Stimulated activated CD4-positive, alpha-beta T cell treated with anti-CD3 and anti-CD28 coated beads, Interleukin-2, amount 100 ng/mL, for 48 hours (primary cell): ENCODE results near the gene PLK3.
A peak's percentile ranks its signal among the peaks of the same experiment; 100 is the strongest.
"Not testable (repeated sequence)": the region's sequence is repeated elsewhere in the genome, so short reads cannot be mapped to it uniquely, and the experiment has no call there.

Experiments used
- DNase-seq, 2 donors: peaks; one replicate each; pipeline ENCODE4 v3.0.0-alpha.2; 2020

PLK3 gene

DNA sequence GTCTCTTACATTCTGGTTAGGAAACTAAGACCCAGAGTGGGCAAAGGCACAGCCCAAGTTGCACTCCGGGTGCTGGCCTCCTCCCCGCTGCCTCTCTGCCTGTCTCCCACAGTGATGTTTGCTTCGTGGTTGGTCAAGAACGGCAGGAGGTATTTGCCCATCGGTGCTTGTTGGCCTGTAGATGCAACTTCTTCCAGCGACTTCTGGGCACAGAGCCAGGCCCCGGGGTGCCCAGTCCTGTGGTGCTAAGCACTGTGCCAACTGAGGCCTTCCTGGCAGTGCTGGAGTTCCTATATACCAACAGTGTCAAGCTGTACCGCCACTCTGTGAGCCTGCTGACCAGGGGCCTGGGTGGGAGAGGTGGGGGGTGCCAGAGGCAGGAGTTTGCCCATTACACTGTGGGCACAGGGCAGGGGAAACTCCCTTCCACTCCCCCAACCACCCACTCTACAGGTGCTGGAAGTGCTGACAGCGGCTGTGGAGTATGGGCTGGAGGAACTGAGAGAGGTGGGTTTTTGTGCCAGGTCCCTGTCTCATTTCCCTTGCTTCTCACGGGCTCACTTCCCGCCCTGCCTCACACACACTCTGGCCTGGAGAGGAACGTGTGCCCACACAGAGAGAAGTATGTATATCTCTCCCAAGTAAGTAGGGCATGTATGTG lies 10.1 kb downstream of the PLK3 start:
- no peak for DNase-seq

DNA sequence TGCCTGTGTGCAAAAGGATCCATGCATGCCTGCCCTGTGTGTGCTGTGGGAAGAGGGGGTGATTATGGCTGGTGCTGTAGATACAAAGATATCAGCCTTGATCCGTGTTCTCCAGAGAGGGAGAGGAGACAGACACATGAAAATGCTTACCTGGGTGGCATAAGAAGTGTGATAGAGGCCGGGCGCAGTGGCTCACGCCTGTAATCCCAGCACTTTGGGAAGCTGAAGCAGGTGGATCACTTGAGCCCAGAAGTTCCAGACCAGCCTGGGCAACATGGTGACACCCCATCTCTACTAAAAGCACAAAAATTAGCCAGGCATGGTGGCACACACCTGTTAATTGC lies 10.6 kb downstream of the PLK3 start:
- DNase-seq = not testable (repeated sequence)

DNA sequence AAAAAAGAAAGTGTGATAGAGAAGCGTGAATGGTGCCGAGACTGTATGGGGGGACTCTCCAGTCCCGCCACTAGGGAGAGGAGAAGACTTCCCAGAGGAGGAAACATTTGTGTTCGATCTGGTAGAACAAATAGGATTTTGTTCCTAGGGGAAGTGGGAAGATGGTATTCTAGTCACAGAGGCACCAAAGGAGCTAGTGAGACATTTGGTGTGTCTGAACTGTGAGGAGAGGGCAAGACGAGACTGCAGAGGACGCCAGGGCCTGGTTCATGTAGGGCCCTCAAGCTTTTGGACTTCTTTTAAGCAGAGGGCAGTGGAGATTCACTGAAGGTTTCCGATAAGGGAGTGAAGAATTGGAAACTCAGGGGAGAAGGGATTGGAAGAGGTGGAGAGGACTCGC lies 11.1 kb downstream of the PLK3 start:
- no peak for DNase-seq

DNA sequence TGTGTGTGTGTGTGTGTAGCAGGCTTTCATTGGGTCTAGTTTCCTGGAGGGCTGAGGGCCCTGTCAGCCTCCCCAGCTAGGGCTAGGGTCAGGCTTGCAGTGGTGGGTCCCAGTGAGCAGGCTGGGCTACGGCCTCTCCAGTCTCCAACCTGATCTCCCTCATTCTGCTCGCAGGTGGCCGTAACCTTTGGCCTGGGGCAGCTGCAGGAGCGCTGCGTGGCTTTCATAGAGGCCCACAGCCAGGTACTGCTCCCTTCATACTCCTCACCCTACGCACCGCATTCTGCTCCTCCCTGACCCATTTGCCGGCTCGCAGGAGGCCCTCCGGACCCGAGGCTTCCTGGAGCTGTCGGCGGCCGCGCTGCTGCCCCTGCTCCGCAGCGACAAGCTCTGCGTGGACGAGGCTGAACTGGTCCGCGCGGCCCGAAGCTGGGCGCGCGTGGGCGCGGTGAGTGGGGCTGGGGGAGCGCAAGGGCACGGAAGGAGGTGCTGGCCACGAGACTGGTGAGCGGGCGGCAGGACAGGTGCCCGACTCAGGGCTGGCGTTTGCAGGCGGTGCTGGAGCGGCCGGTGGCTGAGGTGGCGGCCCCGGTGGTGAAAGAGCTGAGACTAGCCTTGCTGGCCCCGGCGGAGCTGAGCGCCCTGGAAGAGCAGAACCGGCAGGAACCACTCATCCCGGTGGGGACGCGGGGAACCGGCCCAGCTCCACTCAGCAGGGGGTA lies 12.8 kb downstream of the PLK3 start:
- no peak for DNase-seq

DNA sequence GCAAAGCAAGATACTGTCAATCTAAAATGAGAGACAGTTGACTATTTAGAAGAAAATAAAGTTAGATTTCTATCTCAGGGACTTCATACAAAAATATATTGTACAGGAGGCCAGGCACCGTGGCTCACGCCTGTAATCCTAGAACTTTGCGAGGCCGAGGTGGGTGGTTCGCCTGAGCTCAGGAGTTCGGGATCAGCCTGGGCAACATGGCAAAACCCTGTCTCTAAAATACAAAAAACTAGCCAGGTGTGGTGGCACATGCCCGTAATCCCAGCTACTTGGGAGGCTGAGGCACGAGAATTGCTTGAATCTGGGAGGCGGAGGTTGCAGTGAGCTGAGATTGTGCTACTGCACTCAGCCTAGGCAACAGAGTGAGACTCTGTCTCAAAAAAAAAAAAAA lies 15.7 kb downstream of the PLK3 start:
- not testable (repeated sequence) for DNase-seq

DNA sequence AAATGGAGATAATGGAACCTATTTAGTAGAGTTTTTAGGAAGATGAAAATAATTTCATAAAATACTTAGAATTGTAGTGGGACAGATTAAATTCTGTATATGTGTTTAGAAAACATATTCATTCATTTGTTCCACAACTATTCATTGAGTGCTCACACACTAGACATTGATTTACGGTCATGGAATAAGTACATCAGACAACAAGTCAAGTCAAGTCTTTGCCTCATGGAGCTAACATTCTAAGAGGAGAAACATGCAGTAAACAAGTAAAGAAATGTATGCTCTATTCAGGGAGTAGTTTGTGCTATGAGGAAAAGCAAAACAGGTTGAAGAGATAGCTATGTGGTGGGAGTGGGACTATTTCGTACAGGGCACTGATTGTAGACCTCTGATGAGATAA lies 17.1 kb downstream of the PLK3 start:
- DNase-seq = no peak

DNA sequence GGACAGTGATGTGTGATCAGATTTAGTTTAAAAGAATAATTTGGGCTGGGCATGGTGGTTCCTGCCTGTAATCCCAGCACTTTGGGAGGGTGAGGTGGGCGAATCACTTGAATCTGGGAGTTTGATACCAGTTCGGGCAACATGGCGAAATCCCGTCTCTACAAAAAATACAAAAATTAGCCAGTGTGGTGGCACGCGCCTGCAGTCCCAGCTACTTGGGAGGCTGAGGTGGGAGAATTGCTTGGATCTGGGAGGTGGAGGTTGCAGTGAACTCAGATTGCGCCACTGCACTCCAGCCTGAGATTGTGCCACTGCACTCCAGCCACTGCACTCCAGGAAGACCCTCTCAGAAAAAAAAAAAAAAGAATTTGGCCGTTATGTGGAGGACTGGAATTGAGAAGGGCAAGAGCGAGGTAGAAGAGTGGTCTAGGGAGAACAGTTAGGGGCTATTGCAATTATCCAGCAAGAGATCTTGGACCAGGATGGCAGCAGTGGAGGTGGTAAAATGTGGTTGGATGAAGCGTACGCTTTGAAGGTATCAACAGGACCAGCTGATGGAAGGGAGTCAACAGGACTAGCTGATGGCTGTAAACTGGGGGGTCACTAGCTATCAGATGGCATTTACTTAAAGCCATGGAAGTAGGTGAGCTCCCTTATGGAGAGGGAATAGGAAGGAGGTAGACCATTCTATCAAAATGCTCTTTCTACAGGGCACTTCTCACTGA lies 17.8 kb downstream of the PLK3 start:
- DNase-seq = no peak

DNA sequence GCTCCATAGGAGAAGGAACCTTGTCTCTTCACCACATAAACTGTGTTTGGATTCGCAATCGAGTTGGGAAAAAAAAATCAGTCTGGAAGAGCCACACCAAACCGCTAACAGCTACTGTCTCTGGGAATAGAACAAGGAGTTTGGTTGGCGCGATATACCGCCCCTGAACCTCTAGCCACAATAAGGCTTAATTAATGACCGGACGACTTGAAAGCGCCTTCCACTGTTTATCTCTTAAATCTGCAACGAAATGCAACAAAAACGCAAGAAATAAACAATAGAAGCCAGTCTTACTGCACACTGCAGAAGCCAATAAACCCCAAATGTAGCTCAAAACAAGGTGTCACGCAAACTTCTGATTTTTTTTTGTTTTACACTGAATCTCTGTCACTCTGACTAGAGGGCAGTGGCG lies 19.0 kb downstream of the PLK3 start:
- no peak for DNase-seq

DNA sequence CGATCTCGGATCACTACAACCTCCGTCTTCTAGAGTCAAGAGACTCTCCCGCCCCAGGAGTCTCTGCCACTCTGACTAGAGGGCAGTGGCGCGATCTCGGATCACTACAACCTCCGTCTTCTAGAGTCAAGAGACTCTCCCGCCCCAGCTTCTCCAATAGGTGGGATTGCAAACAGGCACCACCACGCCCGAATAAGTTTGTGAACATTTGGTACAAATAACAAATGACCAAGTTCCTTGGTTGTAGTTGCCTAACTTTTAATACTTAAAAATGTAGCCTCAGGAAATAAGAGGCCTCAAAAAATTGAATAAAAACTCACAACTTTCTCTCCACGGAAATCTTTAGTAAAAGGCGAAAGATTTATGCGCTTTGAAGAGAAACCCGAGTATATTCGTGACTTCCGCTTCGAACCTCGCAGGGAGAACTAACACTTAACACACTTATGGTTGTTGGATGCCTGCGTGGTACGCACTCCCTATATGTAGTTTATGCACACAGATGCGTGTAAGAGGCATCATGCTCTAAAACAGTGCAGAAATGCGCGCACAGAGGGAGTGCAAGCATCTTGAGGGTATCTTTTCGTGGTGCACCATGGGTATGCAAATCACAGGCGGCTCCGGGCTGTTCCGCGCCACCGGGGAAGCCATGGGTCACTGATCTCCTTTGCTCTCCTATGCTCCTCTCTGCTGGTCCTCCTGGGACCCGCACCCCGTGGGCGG lies 19.6 kb downstream of the PLK3 start:
- peak; percentile 75 to 79 for DNase-seq

DNA sequence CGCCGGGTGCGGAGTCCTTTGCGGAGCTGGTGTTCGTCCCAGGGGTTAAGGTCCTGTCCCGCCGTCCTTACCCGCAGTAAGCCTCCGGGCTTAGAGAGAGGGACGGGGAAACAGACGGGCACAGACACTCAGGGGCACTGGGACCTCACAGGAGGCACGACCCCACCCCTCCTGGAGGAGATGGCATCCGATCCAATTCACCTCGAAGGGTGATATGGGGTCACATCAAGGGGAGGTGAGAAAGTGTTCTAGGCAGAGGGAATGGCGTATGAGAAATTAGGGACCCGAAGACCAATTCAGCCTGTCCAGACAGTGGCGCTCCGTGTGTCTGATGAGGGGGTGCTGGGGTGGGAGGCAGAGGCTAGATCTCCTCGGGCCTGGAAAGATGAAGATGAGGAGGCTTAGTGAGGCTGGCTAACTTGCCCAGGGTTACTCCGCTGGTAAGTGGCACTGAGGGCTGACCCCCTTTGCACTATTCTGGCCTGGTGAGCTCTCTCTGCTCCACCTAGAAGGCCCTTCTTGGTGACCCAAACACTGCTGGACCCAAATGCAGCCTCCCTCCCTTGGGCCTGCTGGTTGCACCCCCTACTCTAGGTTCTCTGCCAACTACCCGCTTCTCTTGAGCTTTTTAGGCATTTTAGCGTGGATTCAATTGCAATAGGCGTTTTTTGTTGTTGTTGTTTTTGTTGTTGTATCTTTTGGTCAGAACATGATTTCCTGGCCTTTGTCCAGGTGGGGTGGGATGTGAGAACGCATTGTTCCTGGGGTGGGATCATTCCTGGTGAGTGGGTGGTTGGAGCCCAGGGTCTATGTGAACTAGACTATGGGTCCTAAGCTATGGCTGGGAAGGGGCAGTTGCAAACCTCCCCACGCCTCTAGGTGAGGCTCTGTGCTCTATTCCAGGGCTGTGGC lies 20.4 kb downstream of the PLK3 start:
- DNase-seq = no peak

DNA sequence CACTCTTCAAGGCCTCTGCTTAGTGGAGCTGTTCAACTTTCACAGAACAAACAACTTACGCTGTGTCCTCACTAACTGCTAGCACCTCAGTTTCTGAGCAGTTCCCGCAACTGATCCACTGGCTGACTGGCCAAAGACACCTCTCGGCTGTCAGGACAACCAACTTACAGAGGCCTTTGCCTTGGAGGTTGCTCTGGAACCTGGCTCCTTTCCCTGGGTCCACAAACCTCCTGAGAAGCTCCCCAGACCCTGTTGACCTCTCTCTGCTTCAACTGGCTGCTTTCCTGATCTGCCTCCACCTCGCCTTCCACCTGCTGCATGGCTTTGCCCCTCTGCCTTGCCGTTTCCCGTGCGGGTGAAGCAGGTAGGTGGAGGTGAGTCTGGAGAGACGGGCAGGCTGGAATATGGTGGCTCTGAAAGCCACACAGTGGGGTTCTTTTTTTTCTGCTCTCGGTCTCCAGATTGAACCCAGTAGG lies 21.1 kb downstream of the PLK3 start:
- DNase-seq = no peak

DNA sequence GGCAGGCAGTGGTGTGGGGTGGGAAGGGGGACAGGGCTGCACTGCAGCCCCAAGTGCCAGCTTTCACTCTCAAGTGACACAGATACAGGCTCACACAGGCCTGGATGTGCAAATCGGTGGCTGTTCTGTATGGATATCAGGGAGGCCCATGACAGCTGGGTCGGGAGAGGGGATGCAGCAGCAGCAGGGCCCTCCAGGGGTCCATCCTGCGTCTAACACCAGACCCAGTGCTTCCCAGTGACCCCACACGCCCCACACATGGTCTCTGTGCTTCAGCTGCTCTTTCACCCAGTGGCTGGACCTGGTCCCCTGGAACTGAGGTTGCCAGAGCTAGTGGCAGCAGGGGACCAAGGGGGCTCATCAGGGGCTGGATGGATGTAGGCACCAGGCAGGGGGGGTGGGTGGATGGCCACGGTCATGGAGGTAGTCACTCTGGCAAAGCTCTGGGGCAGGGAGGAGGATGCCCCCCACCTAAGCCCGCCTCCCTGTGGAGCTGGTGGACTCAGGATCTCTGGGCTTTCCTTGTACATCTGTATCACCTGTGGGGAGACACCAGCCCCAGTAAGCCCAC lies 22.0 kb downstream of the PLK3 start:
- no peak for DNase-seq

DNA sequence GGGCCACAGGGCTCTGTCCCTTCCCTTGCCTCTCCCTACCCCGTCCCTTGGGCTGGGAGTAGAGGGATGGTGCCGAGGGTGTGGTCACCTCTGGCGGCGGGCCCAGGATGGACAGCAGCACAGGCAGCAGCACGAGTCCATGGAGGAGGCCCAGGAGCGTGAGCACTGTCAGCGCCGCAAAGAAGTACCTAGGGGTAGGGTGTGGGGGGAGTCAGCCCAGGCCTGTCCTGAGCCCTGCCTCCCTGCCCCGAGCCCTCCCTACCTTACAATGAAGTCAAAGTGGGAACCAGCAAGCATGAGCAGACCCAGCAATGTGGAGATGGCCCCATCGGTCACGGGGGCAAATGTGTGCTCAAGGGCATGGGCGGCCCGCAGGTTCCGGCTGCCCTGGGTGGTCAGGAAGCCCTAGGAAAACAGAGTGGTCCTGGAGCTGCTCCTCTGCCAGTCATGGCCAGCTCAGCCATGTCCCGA lies 22.8 kb downstream of the PLK3 start:
- no peak for DNase-seq

DNA sequence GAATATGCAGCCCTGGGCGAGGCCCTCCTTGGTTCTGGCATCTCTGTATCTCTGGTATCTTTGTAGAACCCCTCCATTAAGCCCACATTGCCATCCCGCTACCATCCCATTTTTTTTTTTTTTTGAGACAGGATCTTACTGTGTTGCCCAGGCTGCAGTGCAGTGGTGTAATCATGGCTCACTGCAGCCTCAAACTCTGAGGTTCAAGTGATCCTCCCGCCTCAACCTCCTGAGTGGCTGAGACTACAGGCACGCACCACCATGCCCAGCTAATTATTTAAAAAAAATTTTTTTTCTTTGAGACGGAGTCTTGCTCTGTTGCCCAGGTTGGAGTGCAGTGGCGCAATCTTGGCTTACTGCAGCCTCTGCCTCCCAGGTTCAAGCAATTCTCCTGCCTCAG lies 24.2 kb downstream of the PLK3 start:
- DNase-seq = not testable (repeated sequence)

DNA sequence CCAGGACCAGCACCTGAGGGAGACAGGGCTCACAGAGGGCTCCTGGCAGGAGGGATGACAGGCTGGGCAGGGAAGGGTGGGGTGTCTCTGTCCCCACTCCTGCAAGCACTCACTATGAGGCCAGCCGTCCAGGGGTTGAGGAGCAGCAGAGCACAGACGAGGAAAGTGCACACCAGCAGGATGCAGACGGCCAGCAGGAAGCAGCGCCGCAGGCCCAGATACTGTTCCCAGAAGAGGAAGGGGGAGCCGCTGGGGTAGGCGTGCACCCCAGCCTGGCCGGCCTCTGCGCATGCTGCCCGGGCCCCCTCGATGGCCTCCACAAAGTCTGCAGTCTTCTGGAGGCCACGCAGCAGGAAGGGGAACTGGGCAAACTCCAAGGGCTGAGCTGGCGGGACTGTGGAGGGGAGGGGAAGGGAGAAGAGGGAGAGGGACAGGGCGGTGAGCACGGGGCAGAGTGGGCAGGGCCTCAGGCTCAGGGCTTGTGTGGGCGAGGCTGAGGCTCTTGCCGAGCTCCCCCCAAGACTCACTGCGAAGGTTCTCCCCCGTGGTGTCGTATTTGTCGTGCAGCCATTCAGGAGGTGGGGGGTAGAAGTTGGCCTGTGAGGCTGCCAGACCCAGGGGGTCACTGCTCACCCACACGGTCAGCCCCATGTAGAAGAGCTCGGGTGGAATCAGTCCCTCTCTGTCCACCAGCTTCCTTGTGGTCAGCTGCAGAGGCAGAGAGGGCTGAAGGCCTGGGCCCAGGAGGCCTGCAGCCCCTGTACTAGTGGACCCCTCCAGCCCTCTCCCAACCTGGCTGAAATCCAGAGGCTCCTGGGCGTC lies 26.4 kb downstream of the PLK3 start:
- DNase-seq = no peak

DNA sequence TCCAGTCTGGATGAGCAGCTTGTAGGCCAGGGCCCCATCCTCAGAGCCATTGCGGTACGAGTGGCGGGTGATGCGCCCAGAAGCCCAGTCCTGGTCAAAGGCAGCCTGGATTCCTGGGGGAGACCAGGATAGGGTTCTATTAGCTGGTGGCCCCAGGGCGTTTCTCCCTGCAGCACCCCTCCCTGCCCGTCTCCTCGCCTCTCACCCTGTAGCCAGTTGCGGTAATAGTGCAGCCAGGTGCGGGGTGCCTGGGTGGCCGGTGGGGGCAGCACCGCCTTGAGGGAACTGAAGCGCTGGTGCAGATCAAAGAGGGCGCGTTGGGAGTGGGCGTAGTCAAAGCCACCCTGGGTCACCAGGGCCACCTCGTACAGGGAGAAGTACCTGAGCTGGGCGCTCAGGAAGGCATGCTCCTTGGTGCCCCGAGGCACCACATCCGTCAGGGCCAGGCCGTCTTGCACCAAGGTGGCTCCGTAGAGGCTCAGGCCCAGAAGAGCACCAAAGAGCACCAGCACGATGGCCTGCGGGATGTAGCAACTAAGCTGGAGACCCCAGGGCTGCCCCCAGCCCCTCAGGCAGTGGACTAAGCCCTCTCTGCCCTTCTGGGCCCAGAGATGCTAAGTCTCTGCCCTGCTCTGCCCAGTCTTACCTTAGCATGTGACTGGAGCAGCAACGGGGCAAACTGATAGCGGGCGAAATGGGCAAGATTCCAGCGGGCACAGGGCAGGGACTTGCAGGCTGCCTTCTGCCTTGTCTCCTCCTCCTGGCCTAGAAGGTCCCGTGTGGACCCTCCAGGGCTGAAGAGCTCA lies 27.2 kb downstream of the PLK3 start:
- no peak for DNase-seq

DNA sequence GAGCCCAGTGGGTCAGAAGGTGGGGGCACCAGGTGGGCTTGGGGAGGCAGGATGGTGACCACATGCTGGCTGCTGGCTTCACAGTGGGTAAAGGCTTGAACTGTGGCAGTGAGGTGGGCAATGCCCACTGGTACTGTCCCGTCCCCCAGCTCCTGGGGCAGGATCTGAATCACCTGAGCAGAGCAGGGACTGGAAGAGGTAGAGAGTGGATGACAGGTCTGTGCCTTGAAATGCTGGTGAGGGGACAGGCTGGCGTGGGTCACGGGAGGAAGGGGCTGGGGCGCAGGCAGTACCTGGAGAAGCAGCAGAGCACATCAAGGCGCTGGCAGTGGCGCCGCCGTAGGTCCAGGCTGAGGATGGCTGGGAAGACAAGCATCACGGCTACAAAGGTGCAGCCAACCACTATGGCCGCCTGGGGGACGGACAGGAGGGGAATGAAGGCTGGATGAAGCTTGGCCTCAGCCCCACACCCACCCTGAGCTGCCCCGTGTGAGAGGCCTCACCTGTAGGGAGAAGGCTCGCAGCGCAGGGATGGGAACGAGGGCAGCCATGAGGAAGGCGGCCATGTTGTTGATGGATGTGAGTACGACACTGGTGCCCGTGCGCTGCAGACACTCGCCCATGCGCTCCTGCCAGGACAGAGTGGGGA lies 27.9 kb downstream of the PLK3 start:
- DNase-seq = no peak

DNA sequence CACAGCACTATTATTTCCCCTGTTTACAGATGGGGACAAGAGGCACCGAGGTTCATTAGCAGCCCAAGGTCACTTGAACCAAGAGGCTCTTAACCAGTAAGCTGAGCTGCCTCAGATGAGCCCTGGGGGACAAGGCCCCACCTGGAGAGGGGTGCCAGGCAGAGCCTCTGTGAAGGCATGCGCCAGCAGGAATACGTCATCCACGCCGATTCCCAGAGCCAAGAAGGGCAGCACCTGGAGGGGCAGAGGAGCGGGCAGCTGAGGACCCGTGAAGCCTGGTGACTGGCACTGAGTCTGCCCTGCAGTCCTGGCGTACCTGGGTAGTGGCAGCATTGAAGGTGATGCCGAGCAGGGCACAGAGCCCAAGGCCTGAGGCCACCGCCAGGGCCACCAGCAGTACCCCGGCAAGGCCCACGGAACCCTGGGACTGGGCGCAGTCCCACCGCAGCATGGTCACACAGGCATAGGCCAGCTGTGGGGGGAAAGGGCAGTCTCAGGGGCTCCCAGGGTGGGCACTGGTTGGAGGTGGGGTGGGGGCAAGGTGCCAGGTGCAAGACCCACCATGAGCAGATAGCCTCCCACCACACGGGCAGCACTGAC lies 28.8 kb downstream of the PLK3 start:
- DNase-seq = no peak
